Activated CD8-positive, alpha-beta memory T cell treated with anti-CD3 and anti-CD28 coated beads, Interleukin-2, amount 50 U/mL, for 1 hour (primary cell): ENCODE measurements around the gene SMKR1.
"Not testable (repeated sequence)": the region's sequence is repeated elsewhere in the genome, so short reads cannot be mapped to it uniquely, and the experiment has no call there.

Source experiments
- DNase-seq: peaks from one replicate; pipeline ENCODE4 v3.0.0-alpha.2; 2020; ENCODE audit errors: extremely low read depth

Gene SMKR1

GRCh38 chr7:129501760-129502707, at the start of gene SMKR1:
SMKR1 (plus strand) TSS chr7:129502531; CDS start chr7:129502825, 294 bp downstream.
- DNase-seq = peak; percentile 75

GRCh38 chr7:129452589-129453231, 49.6 kb upstream of the SMKR1 start:
- no peak for DNase-seq

- no peak for DNase-seq
Observed at GRCh38 chr7:129453510-129454248, 48.7 kb upstream of the SMKR1 start.

GRCh38 chr7:129454249-129454551, 48.1 kb upstream of the SMKR1 start:
- DNase-seq = no peak

GRCh38 chr7:129456421-129456820, 45.9 kb upstream of the SMKR1 start:
- no peak for DNase-seq

GRCh38 chr7:129457101-129457500, 45.2 kb upstream of the SMKR1 start:
- DNase-seq = no peak

GRCh38 chr7:129458171-129458570, 44.2 kb upstream of the SMKR1 start:
- DNase-seq = no peak

- no peak for DNase-seq
Observed at GRCh38 chr7:129461809-129462208, 40.5 kb upstream of the SMKR1 start.

GRCh38 chr7:129462420-129462819, 39.9 kb upstream of the SMKR1 start:
- DNase-seq = no peak

GRCh38 chr7:129464194-129464593, 38.1 kb upstream of the SMKR1 start:
- no peak for DNase-seq

- no peak for DNase-seq
Observed at GRCh38 chr7:129465080-129465479, 37.3 kb upstream of the SMKR1 start.

GRCh38 chr7:129466796-129467195, 35.5 kb upstream of the SMKR1 start:
- DNase-seq = no peak

- DNase-seq = no peak
Observed at GRCh38 chr7:129468087-129468486, 34.2 kb upstream of the SMKR1 start.

GRCh38 chr7:129468547-129468946, 33.8 kb upstream of the SMKR1 start:
- no peak for DNase-seq

GRCh38 chr7:129469930-129470329, 32.4 kb upstream of the SMKR1 start:
- no peak for DNase-seq

GRCh38 chr7:129470411-129470810, 31.9 kb upstream of the SMKR1 start:
- DNase-seq = no peak

GRCh38 chr7:129471402-129471827, 30.9 kb upstream of the SMKR1 start:
- DNase-seq = no peak

GRCh38 chr7:129475931-129476330, 26.4 kb upstream of the SMKR1 start:
- DNase-seq = not testable (repeated sequence)

GRCh38 chr7:129476398-129476797, 25.9 kb upstream of the SMKR1 start:
- not testable (repeated sequence) for DNase-seq

- no peak for DNase-seq
Observed at GRCh38 chr7:129479831-129480230, 22.5 kb upstream of the SMKR1 start.

- DNase-seq = no peak
Observed at GRCh38 chr7:129480674-129481363, 21.5 kb upstream of the SMKR1 start.

- DNase-seq = not testable (repeated sequence)
Observed at GRCh38 chr7:129481376-129481775, 21.0 kb upstream of the SMKR1 start.
